Measurements from ENCODE around the gene PHF19.

The PHF19 gene

DNA sequence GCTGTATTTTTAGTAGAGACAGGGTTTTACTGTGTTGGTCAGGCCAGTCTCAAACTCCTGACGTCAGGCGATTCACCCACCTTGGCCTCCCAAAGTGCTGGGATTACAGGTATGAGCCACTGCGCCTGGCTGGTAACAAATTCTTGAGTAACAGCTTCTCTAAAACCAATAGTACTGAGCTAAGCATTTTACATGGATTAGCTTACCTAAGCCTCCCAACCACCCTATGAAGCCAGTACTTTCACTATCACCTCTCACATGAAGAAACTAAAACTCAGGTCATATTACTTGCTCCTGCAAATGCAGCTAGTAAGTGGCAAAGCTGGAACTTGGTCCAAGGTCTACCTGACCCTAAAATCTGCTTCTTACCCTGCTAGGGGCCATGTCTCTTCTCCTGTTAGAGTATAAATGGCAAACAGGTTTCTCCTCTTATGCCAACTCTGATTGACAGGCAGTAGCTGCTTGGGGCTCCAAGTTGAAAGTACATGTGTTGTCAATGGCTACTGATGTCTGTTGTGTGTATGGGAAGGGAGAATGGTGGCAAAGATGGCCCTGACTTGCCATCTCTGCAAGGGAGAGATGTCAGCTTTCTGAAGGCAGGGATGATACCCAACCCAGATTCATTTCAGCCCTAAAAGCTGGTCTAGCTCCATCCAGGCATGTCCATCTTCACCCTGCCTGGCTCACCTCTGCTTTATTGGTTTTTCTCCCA is 4.0 kb downstream of the PHF19 start:
- DNase-seq: no peak

DNA sequence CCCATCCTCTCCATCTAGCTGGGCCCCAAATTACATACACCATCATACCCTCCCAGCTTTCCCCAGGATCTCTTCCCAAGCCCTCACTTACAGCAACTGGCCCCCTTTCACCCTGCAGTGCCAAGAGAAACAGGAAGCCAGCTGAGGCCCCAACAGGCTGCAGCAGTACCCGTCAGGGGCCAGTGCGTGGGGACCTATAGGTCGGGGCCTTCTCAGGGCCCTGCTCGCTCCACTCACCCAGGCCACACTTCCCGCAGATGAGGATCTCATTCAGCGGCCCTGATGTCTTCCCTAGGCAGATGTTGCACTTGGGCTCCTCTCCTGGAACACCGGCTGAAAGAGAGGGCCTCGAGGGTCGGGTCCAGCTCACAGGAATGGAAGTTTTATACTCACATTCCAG is 6.8 kb downstream of the PHF19 start:
- no peak for DNase-seq

DNA sequence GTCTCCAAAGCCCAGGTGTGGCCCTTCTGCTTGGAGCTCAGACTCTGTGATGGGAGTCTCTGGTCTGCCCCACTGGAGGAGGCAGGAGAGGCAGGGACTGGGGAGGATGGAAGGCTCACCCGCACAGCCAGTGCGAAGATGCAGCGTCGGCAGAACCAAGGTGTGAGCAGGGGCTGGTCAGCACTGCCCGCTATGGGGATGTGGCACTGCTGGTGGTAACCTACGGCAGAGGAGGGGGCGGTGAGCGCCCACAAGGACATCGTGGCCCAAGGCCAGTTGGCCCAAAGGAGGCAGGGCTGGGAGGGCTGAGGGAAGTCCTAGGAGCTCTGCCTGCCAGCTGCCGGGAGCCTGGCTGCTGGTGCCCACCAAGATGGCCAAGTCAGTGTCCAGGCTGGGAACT is 7.3 kb downstream of the PHF19 start:
- DNase-seq: no peak

DNA sequence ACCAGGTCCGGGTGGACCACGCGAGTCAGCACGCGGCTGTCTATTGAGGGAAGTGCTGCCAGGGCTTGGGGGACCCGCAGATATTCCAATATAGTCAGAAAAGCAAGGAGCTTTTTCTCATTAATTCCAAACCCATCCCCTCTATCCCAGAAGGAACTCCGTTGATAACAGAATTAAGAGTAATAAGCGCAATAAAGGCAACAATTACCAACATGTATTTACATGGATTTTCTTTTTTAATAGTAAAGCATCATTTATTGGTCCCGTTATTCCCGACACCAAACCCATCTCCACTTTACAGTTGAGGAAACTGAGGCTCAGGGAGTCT is 7.7 kb downstream of the PHF19 start:
- DNase-seq: no peak

DNA sequence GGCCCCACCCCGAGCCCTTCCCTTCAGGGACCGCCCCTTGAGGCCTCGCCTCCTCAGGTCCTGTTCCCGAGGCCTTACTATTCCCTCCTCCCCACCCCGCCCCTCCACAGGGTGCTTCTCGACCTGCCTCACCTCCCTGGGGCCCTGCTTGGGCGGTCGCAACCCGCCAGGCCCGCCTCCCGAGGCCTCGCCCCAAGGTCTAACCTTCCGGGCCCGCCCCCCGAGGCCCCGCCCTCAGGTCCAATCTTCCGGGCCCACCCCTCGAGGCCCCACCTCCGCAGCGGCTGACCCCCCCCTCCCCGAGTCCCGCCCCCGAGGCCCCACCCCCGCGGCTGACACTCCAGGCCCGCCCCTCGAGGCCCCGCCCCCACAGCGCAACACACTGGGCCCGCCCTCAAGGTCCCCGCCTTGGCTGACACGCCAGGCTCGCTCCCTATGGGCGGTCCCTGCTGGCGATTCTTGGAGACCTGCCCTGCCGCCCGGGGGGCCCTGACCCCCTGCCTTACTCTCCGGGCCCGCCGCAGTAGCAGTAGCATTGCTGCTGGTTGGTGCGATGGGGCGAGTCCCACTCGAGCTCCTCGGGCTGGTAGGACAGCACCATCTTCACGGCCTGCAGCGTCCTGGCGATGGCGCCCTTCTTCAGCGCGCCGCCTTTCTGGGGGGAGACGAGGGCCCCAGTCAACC is 8.2 kb downstream of the PHF19 start:
- DNase-seq: peak; percentile 94

DNA sequence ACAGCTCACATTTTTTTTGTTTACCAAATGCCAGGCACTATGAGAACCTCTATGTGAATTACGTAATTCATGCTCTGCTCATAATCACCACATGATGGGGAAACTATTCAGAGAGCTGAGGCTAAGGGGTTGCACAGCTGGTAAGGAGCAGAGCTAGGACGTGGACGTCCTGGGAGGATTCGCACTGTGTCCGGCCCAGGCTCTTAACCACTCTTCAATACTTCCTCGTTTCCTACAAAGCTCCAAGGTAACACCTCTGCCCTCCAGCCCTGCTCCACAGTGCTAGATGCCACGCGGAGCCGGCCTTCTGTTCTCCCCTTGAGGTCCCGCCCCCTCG is 8.7 kb downstream of the PHF19 start:
- no peak for DNase-seq

DNA sequence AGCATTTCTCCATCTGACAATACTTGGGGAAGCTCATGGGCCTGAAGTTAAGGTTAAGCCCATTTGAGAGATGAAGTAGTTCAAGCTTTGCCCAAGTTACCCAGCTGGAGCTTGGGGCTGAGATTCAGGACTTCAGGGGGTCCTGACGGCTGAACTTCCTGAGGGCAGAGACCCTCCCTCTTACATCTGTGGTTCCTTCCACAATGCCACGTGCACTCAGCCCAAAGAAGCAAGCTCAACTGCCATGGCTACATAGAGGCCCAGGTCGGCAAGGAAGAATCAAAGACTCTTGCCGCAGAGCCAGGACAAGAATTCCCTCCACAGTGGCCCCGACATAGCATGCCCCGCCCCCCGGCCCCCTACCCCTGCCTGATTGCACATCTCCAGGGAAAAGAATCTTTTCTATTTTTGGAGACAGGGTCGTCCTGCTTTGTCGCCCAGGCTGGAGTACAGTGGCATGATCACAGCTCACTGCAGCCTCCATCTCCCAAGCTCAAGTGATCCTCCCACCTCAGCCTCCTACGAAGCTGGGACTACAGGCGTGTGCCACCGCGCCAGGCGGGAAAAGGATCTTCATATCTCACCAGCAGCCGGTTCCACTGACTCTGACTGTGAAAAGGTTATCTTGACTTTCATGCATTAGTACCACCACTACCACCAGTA is 9.2 kb downstream of the PHF19 start:
- no peak for DNase-seq

DNA sequence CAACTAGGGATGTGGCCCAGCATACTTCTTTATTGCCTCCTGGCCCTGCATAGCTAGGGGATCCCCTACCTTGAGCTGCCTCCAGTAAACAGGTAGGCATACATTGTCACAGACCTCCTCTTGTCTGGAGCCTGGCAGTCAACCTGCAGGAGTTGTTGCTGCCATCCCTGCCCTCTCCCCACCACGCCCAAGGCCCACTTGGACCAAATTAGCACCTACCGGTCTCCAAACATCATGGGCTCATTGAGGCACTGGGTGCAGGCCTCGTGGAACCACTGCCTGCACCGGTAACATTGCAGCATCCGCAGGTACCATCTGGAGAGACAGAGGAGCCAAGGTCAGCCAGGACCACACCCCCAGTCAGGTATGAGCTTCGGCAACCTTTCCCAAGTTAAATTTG is 10.3 kb downstream of the PHF19 start:
- DNase-seq: no peak

DNA sequence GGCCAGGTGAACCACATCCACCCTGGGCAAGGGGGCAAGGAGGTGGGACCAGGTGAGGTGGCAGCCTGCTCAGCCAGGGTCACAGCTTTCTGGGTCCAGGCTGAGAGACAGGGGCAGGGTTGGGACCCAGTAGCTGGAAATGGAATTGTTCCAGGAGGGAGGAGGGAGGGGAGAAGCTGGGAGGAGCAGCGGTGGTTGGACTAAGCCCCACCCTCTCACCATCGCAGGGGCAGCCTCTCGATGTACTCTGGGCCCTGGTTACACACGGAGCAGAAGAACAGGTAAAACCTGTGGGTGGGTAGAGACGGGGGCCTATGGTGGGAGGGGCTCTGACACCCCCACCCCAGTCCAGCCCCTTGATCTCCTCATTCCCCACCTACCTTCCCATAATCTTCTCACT is 11.2 kb downstream of the PHF19 start:
- DNase-seq: no peak

DNA sequence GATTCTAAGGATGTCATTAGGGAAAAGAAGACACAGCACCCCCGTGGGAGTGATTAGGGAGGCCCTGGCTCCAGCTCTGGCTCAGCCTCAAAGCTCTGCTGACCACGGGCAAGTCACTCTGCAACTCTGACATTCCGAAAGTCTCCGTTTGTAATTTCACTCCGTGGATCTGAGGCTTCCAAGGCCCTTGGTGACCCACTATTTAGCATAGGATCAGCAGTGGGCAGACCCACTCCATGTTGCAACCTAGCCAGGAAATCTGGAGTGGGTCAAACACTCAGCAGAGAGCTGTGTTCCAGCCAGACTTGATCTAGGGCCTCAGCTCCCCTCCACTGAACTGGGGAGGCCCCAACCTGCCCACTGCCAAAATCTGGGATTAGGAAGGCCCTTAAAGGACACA is 11.8 kb downstream of the PHF19 start:
- DNase-seq: no peak

DNA sequence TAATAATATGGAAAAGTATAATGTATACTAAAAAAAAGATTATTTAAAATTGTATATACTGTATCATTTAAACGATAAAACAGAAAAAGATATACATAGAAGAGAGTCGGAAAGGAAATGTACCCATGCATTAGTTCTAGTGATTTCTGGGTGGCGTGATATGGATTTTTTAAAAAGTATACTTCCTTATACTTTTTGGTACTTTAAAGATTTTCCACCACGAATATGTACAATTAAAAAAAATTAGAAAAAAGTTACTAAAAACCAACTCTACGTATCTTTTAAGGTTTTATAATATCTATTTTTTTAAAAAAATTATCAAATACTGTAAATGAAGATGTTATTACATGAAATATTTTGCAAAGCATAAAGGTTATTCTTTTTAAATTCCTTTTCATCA is 12.3 kb downstream of the PHF19 start:
- no peak for DNase-seq

DNA sequence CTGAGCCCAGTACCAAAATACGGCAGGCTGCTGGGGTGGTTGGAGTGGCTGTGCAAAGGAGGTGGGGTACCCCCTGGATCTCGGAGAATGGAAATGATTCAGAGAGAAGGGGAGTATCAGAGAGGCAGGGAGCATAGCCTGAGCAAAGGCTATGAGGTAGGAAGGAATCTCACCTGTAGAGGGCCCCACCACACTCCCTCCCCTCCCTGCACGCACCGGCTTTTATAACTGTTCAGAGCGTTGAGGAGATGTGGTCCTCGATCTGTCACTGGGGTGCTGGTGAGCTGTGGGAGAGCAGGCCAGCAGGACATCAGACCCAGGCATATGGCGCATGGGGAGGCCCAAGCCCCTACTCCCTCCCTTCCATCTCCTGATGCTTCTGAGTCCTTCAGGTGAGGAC is 13.2 kb downstream of the PHF19 start:
- DNase-seq: no peak

DNA sequence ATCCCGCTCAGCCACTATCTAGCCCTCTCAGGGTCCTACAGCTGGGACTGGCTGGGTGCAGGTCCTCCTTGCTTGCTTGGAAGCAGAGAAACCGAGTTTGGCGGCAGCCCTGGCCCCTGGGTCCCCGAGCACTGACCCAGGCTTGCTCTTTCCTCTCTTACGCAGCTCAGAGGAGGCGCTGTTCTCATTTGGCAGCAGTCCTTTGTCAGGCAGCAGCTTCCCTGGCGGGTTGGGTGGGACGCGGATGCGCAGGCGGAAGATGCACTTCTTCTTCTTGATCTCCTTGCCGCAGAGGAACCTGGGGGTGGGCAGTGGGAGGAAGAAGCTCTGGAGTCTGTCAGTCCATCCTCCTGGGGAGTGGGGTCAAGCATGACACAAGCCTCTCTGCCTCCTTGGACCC is 14.5 kb downstream of the PHF19 start:
- no peak for DNase-seq

DNA sequence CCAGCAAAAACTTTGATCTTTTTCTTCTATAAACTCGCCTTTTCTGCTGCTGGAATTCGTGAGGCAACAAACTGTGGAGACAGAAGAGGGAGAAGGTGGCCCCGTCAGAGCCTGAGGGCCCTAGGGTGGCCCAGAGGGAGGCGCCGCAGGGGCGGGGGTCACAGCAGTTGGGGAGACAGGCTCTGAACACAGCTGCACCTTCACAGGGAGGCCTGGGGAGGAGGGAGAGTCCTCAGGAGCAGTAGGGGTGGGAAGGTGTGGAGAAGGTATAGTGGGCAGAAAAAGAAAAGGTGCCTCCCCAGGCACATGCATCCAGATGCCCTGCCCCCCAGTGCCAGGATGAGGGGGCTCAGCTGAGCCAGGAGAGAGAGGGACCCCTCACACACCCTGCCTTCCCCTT is 15.1 kb downstream of the PHF19 start:
- no peak for DNase-seq

DNA sequence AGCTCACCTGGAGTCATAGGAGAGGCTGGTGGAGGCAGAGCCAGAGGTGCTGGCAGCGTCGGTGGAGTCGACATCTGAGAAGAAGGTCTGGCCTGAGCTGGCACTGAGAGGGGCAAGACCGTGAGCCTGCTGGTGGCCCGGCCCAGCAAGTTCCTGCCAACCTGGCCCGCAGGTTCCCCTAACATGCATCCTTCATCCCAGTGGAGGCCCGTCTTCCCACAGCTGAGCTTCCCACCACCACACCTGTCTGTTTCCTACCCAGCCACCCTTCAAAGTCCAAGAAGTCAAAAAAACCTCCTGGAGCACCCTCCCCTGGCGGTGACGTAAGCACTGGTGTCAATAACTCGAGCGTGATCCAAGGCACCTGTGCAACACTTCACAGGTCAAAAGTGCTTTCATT is 16.9 kb downstream of the PHF19 start:
- no peak for DNase-seq

DNA sequence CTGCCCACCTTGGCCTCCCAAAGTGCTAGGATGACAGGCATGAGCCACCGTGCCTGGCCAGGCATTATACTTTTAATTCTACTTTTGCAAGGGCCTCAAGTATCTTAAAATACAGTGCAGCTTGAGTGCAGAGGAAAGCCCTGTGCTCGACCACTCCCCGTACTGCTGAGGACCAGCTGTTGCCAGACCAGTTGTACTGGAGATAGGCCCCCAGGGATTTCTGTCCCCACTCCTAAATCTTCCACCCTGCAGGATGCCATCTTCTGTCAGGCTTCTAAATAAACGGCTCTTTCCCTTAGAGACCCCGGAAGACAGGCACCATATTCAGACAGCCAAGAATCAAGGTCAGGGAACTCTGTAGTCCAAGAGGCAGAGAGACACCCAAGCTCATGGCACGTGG is 17.6 kb downstream of the PHF19 start:
- peak; percentile 23 for DNase-seq

DNA sequence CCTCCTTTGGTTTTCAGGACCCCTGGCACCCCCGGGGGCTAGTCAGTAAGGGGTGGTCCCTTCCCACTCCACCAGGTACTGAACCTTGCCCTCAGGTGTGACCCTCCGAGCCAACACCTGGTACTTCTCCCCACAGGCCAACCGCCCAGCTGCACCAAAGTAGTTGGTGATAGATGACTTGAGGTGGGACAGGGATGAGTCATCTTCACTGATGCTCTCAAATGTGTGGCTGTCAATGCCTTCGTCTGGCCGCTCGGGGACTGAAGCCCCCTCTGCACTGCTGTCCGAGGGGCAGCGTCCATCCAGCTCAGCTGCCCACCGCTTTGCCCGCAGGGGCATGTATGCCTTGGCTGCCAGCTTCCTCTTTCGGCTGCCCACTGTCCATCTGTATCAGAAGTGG is 19.1 kb downstream of the PHF19 start:
- DNase-seq: no peak

DNA sequence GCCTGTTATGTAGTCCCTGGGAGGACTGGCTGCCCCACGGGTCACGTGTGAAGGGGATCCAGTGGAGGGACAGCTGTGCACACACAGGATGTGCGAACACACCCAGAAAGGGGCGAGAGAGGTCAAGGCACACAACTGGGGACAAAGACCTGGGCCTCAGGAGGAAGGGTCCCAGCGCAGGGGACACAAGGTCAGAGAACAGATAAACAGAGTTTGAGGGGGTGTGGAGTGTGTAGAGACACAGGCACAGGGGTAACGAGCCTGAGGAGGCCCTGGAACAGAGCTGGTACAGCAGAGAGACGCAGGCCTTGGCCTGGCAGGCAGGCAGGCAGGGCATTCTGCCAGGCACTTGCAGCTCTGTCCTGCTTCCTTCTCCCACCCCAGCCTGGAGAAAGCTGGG is 19.5 kb downstream of the PHF19 start:
- DNase-seq: no peak

DNA sequence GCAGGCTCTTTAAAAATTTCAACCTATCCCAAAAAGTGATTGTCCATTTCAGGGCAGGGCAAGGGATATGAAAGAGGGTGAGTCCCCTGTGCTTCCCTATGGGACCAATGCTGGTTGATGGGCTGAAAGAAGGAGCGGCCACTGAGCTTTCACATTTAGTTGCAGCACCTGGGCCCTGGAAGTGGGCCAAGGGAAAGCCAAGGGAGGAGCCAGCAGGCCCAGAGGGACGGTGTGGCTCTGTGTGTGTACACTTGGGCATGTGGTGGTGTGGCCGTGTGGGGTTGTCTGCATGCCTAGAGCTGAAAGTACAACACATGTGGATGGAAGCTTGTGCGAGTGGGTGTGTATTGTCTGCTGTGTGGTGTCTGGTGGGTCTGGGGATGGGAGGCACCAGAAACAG is 20.3 kb downstream of the PHF19 start:
- DNase-seq: no peak

DNA sequence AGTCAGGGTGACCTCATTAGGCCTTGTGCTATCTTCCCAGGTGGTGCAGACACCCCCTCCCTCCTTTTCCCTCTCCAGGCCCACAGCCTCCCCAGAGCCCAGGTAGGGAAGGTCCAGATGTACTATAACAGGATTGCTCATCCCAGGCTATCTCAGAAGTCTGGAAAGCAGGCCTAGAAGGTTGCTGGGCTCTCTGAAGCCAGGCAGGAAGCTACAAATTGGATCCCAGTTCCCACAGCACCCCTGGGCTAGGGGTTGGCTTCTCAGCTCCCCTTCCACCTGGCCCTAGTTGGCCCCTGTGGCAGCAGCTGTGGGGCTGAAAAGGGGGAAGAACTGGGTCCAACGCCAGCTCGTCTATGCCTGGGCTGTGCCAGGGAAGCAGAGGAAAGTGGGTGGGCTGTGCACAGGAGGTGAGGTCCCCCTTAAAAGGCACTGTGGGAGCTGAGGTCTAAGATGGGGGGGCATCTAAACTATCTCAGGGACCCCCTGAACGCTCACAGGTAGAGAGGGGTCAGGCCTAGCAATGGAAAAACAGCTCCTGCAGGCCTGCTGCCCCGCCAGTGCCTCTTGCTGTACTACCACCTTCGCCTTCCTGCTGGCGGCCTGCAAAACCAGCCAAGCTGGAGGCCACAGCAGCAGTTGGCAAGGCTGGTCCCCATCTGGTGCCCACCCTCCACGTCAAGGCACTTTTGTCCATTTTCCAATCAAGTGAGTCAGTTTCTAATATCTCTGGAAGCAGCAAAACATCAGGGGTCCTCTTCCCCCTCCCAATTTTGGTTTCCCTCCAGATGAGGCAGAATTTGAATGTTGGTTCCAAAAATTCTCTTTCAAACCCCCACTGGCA is 20.9 kb downstream of the PHF19 start:
- no peak for DNase-seq

DNA sequence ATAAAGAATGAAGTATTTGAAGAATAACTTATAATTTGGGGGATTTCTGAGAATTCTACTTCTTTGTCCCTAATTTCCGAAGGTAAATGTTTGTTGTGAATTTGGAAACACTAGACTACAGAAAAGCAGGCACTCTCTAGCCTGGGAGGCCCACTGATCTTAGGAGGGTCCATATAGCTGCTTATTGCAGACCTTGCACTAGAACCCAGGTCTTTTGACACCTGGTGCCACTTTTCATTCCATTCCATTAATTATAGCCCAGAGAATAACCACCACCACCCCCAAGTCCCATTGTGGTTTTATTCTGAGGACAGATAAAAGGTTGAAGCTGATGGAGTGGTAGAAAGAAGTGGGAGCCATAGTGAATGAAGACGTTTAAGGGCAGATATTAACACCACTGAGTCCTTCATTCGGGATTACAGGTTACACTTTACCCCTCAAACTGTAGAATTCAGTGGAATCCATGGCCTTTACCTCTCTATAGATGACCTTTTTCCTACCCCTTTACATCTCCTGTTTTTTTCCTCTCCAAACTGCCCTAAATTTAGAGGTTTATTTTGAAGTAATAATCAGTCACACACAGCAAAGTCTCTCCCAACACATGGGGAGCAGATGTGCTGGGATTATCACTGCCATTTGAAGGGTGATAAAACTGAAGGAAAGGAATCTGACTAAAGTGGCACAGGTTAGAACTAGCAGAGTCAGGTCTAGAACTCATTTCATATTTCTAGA is 22.2 kb downstream of the PHF19 start:
- DNase-seq: no peak

DNA sequence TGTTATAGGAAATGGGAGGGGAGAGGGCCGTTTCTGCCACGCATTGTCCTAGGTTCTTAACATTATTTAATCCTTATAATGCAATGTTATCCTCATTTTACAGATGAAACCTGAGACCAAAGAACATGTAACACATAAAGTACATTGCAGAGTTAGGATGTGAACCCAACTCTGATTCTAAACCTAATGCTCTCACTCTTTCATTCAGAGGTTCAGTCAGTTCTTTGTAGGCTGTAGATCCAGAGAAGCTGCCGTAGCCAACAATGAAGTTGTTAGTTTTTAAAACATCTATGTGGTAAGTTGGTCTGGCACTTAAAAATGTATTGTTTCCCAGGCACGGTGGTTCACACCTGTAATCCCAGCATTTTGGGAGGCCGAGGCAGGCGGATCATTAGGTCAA is 23.8 kb downstream of the PHF19 start:
- no peak for DNase-seq
